ENCODE measurements around the gene TNC. TPM values are rescaled to one million over a fixed set of nuclear protein-coding genes. Genes with fewer than 3 reads are reported as not detected.

Gene TNC
- total RNA-seq, 1 donor from 2014 or later, result not detected

- H3K4me3 Mint-ChIP-seq, result no peak overlapping the region
- TF ChIP-seq CTCF (IDR thresholded peaks at IDR 0.05), result no peak
- ChIA-PET POLR2A (no interaction called here), CTCF (no interaction called here)
- intact Hi-C loops (cut with micrococcal nuclease), result no loop called here
- H3K27ac Mint-ChIP-seq, result no peak overlapping the region
- DNase-seq (no peak), ATAC-seq (ENCODE audit: low read depth) (no peak)
- H3K36me3 Mint-ChIP-seq (ENCODE audit: low read depth), result no peaks in the 10 kb centered on the region
- H3K9me3 Mint-ChIP-seq, result no peaks in the 10 kb centered on the region
- peaks cover 1% of the 10 kb centered on the region for H3K4me1 Mint-ChIP-seq
- peaks cover 64% of the 10 kb centered on the region for H3K27me3 Mint-ChIP-seq
Measured at GRCh38 chr9:115116421-115117284, 1.3 kb downstream of the TNC start.

- POLR2A ChIA-PET, result no interaction called here
- ATAC-seq (ENCODE audit: low read depth), result no peak
- no peak overlapping the region for H3K27ac Mint-ChIP-seq
- H3K27me3 Mint-ChIP-seq, result peaks cover 58% of the 10 kb centered on the region
- no peak for TF ChIP-seq CTCF (IDR thresholded peaks at IDR 0.05)
- no peak for DNase-seq
- intact Hi-C loops (cut with micrococcal nuclease), result no loop called here
- CTCF ChIA-PET, result no interaction called here
- no peak overlapping the region for H3K4me3 Mint-ChIP-seq
- H3K36me3 Mint-ChIP-seq (ENCODE audit: low read depth), result no peaks in the 10 kb centered on the region
- H3K4me1 Mint-ChIP-seq, result peaks cover 1% of the 10 kb centered on the region
- no peaks in the 10 kb centered on the region for H3K9me3 Mint-ChIP-seq
Measured at GRCh38 chr9:115115924-115116323, 2.0 kb downstream of the TNC start.

- CTCF ChIA-PET, result no interaction called here
- Mint-ChIP-seq H3K4me3 (no peak overlapping the region), H3K4me1 (peaks cover 1% of the 10 kb centered on the region), H3K27ac (no peak overlapping the region), H3K27me3 (peaks cover 51% of the 10 kb centered on the region), H3K9me3 (no peaks in the 10 kb centered on the region), H3K36me3 (ENCODE audit: low read depth) (no peaks in the 10 kb centered on the region)
- intact Hi-C loops (cut with micrococcal nuclease), result no loop called here
- DNase-seq (no peak), ATAC-seq (ENCODE audit: low read depth) (no peak)
- POLR2A ChIA-PET, result no interaction called here
- TF ChIP-seq CTCF (IDR thresholded peaks at IDR 0.05), result no peak
Measured at GRCh38 chr9:115115117-115115880, 2.7 kb downstream of the TNC start.

GRCh38 chr9:115114546-115114945 lies 3.4 kb downstream of the TNC start:
- Mint-ChIP-seq H3K9me3 (no peaks in the 10 kb centered on the region), H3K27ac (no peak overlapping the region), H3K27me3 (peaks cover 46% of the 10 kb centered on the region), H3K36me3 (ENCODE audit: low read depth) (no peaks in the 10 kb centered on the region), H3K4me3 (no peak overlapping the region), H3K4me1 (peaks cover 1% of the 10 kb centered on the region)
- CTCF ChIA-PET, result no interaction called here
- ATAC-seq (ENCODE audit: low read depth), result no peak
- POLR2A ChIA-PET, result no interaction called here
- no peak for DNase-seq
- intact Hi-C loops (cut with micrococcal nuclease), result no loop called here
- no peak for TF ChIP-seq CTCF (IDR thresholded peaks at IDR 0.05)

- Mint-ChIP-seq H3K4me1 (peaks cover 1% of the 10 kb centered on the region), H3K9me3 (no peaks in the 10 kb centered on the region), H3K27ac (no peak overlapping the region), H3K4me3 (no peak overlapping the region), H3K36me3 (ENCODE audit: low read depth) (no peaks in the 10 kb centered on the region), H3K27me3 (peaks cover 42% of the 10 kb centered on the region)
- no peak for TF ChIP-seq CTCF (IDR thresholded peaks at IDR 0.05)
- ChIA-PET CTCF (no interaction called here), POLR2A (no interaction called here)
- intact Hi-C loops (cut with micrococcal nuclease), result no loop called here
- DNase-seq (no peak), ATAC-seq (ENCODE audit: low read depth) (no peak)
Measured at GRCh38 chr9:115114084-115114483, 3.9 kb downstream of the TNC start.
